Measurements from ENCODE around the gene JAZF1.

Gene JAZF1

GRCh38 chr7:27964820-27965219 lies 215.8 kb downstream of the JAZF1 start:
- H3K4me3 ChIP-seq (ENCODE audit: low read depth, low read length) = no peak overlapping the region
- no peak for DNase-seq (ENCODE audit: low read depth)

GRCh38 chr7:27963056-27963455 lies 217.5 kb downstream of the JAZF1 start:
- H3K4me3 ChIP-seq (ENCODE audit: low read depth, low read length) = no peak overlapping the region
- no peak for TF ChIP-seq CTCF (IDR thresholded peaks at IDR 0.05; ENCODE audit: low read depth, low read length, missing control alignments)
- no peak for DNase-seq (ENCODE audit: low read depth)

More at GRCh38 chr7:27964820-27965219, 215.8 kb downstream of the JAZF1 start:
- TF ChIP-seq CTCF (IDR thresholded peaks at IDR 0.05; ENCODE audit: low read depth, low read length, missing control alignments) = no peak

GRCh38 chr7:27962273-27962672 lies 218.3 kb downstream of the JAZF1 start:
- no peak for DNase-seq (ENCODE audit: low read depth)
- H3K4me3 ChIP-seq (ENCODE audit: low read depth, low read length) = no peak overlapping the region
- no peak for TF ChIP-seq CTCF (IDR thresholded peaks at IDR 0.05; ENCODE audit: low read depth, low read length, missing control alignments)

- H3K4me3 ChIP-seq (ENCODE audit: low read depth, low read length) = no peak overlapping the region
- no peak for TF ChIP-seq CTCF (IDR thresholded peaks at IDR 0.05; ENCODE audit: low read depth, low read length, missing control alignments)
- no peak for DNase-seq (ENCODE audit: low read depth)
Measured at GRCh38 chr7:27961255-27961654, 219.3 kb downstream of the JAZF1 start.

- no peak for DNase-seq (ENCODE audit: low read depth)
- no peak for TF ChIP-seq CTCF (IDR thresholded peaks at IDR 0.05; ENCODE audit: low read depth, low read length, missing control alignments)
- H3K4me3 ChIP-seq (ENCODE audit: low read depth, low read length) = no peak overlapping the region
Measured at GRCh38 chr7:27960415-27960814, 220.2 kb downstream of the JAZF1 start.

- H3K4me3 ChIP-seq (ENCODE audit: low read depth, low read length) = no peak overlapping the region
- DNase-seq (ENCODE audit: low read depth) = no peak
- no peak for TF ChIP-seq CTCF (IDR thresholded peaks at IDR 0.05; ENCODE audit: low read depth, low read length, missing control alignments)
Measured at GRCh38 chr7:27958933-27959548, 221.6 kb downstream of the JAZF1 start.

GRCh38 chr7:27955596-27955995 lies 225.0 kb downstream of the JAZF1 start:
- TF ChIP-seq CTCF (IDR thresholded peaks at IDR 0.05; ENCODE audit: low read depth, low read length, missing control alignments) = no peak
- DNase-seq (ENCODE audit: low read depth) = no peak
- H3K4me3 ChIP-seq (ENCODE audit: low read depth, low read length) = no peak overlapping the region
